Gastrocnemius medialis (tissue), 4 donors: ENCODE results near the gene SRSF8. TPM values are rescaled to one million over a fixed set of nuclear protein-coding genes. Genes with fewer than 3 reads are reported as not detected.

ENCODE experiments used
- ATAC-seq, 2 donors: fragments of 150-250 bp; one replicate each; pipeline ENCODE4 v1.9.1; 2016
- DNase-seq, 2 donors: peaks; one replicate each; pipeline ENCODE4 v3.0.0-alpha.2; 2019
- H3K27ac ChIP-seq, 4 donors: fragments of 200-600 bp; sonication (generic); 1 replicate in 1 of 4; 2 replicates in 3 of 4; pipeline ENCODE4 v1.5.1; 2016 to 2018; ENCODE audit warnings: mild to moderate bottlenecking in 2 of 4, moderate library complexity in 1 of 4
- H3K27me3 ChIP-seq, 3 donors: fragments of 200-600 bp; sonication (generic) in 2 of 3; 1 replicate in 1 of 3; 2 replicates in 2 of 3; pipeline versions ENCODE4 v1.5.1 to v1.6.0; 2016 to 2019; ENCODE audit warnings: mild to moderate bottlenecking in 1 of 3, moderate library complexity in 1 of 3
- H3K36me3 ChIP-seq, 2 donors: fragments of 200-600 bp; sonication (generic) in 1 of 2; one replicate each; pipeline ENCODE4 v1.5.1; 2017 to 2018
- H3K4me1 ChIP-seq, 2 donors: fragments of 200-600 bp; sonication (generic) in 1 of 2; one replicate each; pipeline ENCODE4 v1.5.1; 2016 to 2017; ENCODE audit warnings: mild to moderate bottlenecking in 2 of 2
- H3K4me3 ChIP-seq, 4 donors: fragments of 200-600 bp; sonication (generic) in 3 of 4; 1 replicate in 1 of 4; 2 replicates in 3 of 4; pipeline ENCODE4 v1.5.1; 2016 to 2019; ENCODE audit warnings: mild to moderate bottlenecking in 2 of 4
- H3K9me3 ChIP-seq, 3 donors: fragments of 200-600 bp; sonication (generic) in 2 of 3; 1 replicate in 1 of 3; 2 replicates in 2 of 3; pipeline ENCODE4 v1.5.1; 2016 to 2019
- POLR2A ChIP-seq, 2 donors: fragments of 450-650 bp; IDR thresholded peaks; one replicate each; pipeline ENCODE4 v1.6.1; 2017; ENCODE audit warnings: antibody characterized with exemption in 2 of 2, mild to moderate bottlenecking in 2 of 2, moderate library complexity in 2 of 2
- in situ Hi-C, 4 donors: fragments of 200-750 bp; cut with MboI; loops; one replicate each; pipeline versions ENCODE4 v1.15.0 to v1.8.0; 2017; ENCODE audit warnings: low sequenced_read_pairs in 4 of 4
- intact Hi-C: fragments of 100-400 bp; cut with DNase I; formaldehyde crosslinking; loops from one replicate; pipeline ENCODE4 v1.15.1; 2023; ENCODE audit warnings: low total_unique reads
- total RNA-seq, 4 donors: library from RNA; depleted of rRNA; stranded (reverse); fragments of >200 nt; gene quantifications; one replicate each; pipeline versions ENCODE4 v1.1.0 to v1.2.3, GENCODE V29; 2016
- TF ChIP-seq, protein P1 (sequence below), 5 experiments: fragments of 450-650 bp in 3 of 5; fragments of 200-600 bp in 2 of 5; sonication (generic) in 2 of 5; IDR thresholded peaks in 4 of 5; conservative IDR thresholded peaks in 1 of 5; 1 replicate in 4 of 5; 2 replicates in 1 of 5; pipeline ENCODE4 v1.5.1; 2016 to 2019; ENCODE audit warnings: antibody characterized with exemption in 5 of 5, mild to moderate bottlenecking in 3 of 5, moderate library complexity in 3 of 5

The SRSF8 gene
- total RNA-seq, 4 donors from 2014 or later: 18.2 to 31.0 (median 21.5) TPM

DNA sequence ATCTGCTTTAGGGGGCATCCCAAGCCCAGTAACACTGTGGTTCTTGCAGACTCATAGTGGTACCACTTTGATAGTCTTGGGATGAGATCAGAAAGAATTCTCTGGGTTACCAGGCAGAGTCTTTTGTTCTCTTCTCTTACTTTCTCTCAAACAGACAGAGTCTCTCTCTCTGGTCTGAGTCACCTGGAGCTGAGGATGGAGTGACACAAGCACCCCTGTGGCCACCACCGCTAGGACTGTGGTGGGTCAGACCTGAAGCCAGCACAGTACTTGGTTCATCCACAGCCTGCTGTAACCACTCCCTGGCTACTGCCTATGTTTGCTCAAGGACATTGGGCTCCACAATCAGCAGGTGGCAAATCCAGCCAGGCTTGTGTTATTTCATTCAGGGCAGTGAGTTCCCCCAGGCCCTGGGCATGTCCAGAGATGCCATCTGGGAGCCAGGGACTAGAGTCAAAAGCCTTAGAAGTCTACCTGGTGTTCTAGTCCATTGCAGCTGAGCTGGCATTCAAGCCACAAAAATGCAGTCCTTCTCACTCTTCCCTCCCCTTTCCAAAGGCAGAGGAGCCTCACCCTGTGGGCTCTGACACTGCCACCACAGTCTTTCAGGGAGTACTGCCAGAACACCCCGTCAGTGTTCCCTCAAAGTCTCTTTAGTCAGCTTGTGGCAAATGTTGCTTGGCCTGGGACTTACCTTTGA is 52.8 kb downstream of the SRSF8 start:
- in situ Hi-C loops: no loop called here
- intact Hi-C loops: loop anchor here (5.0 kb wide), 1 partner anchor 37 kb away; no protein-coding TSS in a partner anchor
- peak overlapping the region; percentile 28 to 65 (median 53) for H3K27ac ChIP-seq

More for the DNA sequence above, 52.8 kb downstream of the SRSF8 start:
- H3K27me3 ChIP-seq: no peaks in the 10 kb centered on the region
- ATAC-seq (peak in 1 of 2 donors; percentile 57), DNase-seq (peak in 1 of 2 donors; percentile 31)
- no peaks in the 10 kb centered on the region for H3K36me3 ChIP-seq
- H3K4me1 ChIP-seq: peaks cover 24 to 31% of the 10 kb centered on the region in 2 donors
- H3K9me3 ChIP-seq: no peaks in the 10 kb centered on the region
- TF ChIP-seq POLR2A (IDR thresholded peaks at IDR 0.05): no peak
- TF ChIP-seq, protein P1, sequence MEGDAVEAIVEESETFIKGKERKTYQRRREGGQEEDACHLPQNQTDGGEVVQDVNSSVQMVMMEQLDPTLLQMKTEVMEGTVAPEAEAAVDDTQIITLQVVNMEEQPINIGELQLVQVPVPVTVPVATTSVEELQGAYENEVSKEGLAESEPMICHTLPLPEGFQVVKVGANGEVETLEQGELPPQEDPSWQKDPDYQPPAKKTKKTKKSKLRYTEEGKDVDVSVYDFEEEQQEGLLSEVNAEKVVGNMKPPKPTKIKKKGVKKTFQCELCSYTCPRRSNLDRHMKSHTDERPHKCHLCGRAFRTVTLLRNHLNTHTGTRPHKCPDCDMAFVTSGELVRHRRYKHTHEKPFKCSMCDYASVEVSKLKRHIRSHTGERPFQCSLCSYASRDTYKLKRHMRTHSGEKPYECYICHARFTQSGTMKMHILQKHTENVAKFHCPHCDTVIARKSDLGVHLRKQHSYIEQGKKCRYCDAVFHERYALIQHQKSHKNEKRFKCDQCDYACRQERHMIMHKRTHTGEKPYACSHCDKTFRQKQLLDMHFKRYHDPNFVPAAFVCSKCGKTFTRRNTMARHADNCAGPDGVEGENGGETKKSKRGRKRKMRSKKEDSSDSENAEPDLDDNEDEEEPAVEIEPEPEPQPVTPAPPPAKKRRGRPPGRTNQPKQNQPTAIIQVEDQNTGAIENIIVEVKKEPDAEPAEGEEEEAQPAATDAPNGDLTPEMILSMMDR (IDR thresholded peaks at IDR 0.05 in 4 of 5, conservative IDR thresholded peaks at IDR 0.05 in 1 of 5): no peak
- no peak overlapping the region for H3K4me3 ChIP-seq

Other genes with a start within 250 kb of the SRSF8 start
- 10 to 100 TPM; 53.9 to 69.5 (median 60.5) TPM for gene CWC15, start 93.4 kb upstream of the SRSF8 start, total RNA-seq
- gene KDM4D, start 93.2 kb upstream of the SRSF8 start, total RNA-seq: 1 to 10 TPM in 1 of 4 donors, under 1 TPM in 3; 0.12 to 1.5 (median 0.56) TPM
- not detected for gene KDM4E, start 41.7 kb upstream of the SRSF8 start, total RNA-seq
- gene KDM4F, start 17.5 kb upstream of the SRSF8 start, total RNA-seq: not detected
- 10 to 100 TPM; 17.5 to 35.2 (median 27.6) TPM for gene ENDOD1, start 22.9 kb downstream of the SRSF8 start, total RNA-seq
- gene SESN3, start 164.3 kb downstream of the SRSF8 start, total RNA-seq: 10 to 100 TPM in 1 of 4 donors, 1 to 10 TPM in 3; 6.0 to 10.8 (median 7.8) TPM